SK-N-SH treated with all-trans-retinoic acid at 6 μM for 48 hours (cell line): ENCODE data around the gene HOXC13.

ENCODE experiments used
- ARNTL ChIP-seq: fragments of 450-650 bp; formaldehyde crosslinking; IDR thresholded peaks from 2 replicates; pipeline ENCODE4 v1.5.0; 2020; ENCODE audit warnings: low read depth, mild to moderate bottlenecking, moderate library complexity, borderline replicate concordance
- CSDC2 ChIP-seq: fragments of 250-450 bp; sonication (Bioruptor Pico); IDR thresholded peaks from 2 replicates; pipeline ENCODE4 v1.5.0; 2020; ENCODE audit warnings: mild to moderate bottlenecking, moderate library complexity
- ISL1 ChIP-seq: fragments of 250-450 bp; sonication (Bioruptor Pico); IDR thresholded peaks from 2 replicates; pipeline ENCODE4 v2.1.2; 2022; ENCODE audit warnings: mild to moderate bottlenecking, moderate library complexity
- PATZ1 ChIP-seq: fragments of 250-450 bp; sonication (Bioruptor Pico); IDR thresholded peaks from 2 replicates; pipeline ENCODE4 v1.8.0; 2020; ENCODE audit warnings: mild to moderate bottlenecking, moderate library complexity, borderline replicate concordance
- RARB ChIP-seq: fragments of 250-450 bp; sonication (Bioruptor Pico); IDR thresholded peaks from 2 replicates; pipeline ENCODE4 v1.8.0; 2021; ENCODE audit warnings: mild to moderate bottlenecking, moderate library complexity
- TCF4 ChIP-seq: fragments of 250-450 bp; sonication (Bioruptor Pico); IDR thresholded peaks from 2 replicates; pipeline ENCODE4 v1.8.0; 2021; ENCODE audit warnings: mild to moderate bottlenecking, moderate library complexity, borderline replicate concordance
- ZC3H10 ChIP-seq: fragments of 250-450 bp; sonication (Bioruptor Pico); IDR thresholded peaks from 2 replicates; pipeline ENCODE4 v1.5.1; 2021; ENCODE audit warnings: mild to moderate bottlenecking, moderate library complexity
- ZFP3 ChIP-seq: fragments of 250-450 bp; sonication (Bioruptor Pico); IDR thresholded peaks from 2 replicates; pipeline ENCODE4 v1.5.0; 2020; ENCODE audit warnings: mild to moderate bottlenecking, moderate library complexity
- ZNF8 ChIP-seq: fragments of 450-650 bp; formaldehyde crosslinking; IDR thresholded peaks from 2 replicates; pipeline ENCODE4 v1.5.0; 2020; ENCODE audit warnings: mild to moderate bottlenecking, moderate library complexity
- TF ChIP-seq, protein P1 (sequence below): fragments of 250-450 bp; sonication (Bioruptor Pico); IDR thresholded peaks from 2 replicates; pipeline ENCODE4 v1.5.0; 2020; ENCODE audit warnings: mild to moderate bottlenecking, moderate library complexity

- TF ChIP-seq ZFP3 (CRISPR knock-in tag) (no peak), PATZ1 (CRISPR knock-in tag) (no peak), RARB (no peak), ISL1 (CRISPR knock-in tag) (no peak), CSDC2 (CRISPR knock-in tag) (no peak), ZNF8 (CRISPR knock-in tag) (no peak), ARNTL (no peak), ZC3H10 (CRISPR knock-in tag) (no peak), TCF4 (no peak)
- TF ChIP-seq, protein P1, sequence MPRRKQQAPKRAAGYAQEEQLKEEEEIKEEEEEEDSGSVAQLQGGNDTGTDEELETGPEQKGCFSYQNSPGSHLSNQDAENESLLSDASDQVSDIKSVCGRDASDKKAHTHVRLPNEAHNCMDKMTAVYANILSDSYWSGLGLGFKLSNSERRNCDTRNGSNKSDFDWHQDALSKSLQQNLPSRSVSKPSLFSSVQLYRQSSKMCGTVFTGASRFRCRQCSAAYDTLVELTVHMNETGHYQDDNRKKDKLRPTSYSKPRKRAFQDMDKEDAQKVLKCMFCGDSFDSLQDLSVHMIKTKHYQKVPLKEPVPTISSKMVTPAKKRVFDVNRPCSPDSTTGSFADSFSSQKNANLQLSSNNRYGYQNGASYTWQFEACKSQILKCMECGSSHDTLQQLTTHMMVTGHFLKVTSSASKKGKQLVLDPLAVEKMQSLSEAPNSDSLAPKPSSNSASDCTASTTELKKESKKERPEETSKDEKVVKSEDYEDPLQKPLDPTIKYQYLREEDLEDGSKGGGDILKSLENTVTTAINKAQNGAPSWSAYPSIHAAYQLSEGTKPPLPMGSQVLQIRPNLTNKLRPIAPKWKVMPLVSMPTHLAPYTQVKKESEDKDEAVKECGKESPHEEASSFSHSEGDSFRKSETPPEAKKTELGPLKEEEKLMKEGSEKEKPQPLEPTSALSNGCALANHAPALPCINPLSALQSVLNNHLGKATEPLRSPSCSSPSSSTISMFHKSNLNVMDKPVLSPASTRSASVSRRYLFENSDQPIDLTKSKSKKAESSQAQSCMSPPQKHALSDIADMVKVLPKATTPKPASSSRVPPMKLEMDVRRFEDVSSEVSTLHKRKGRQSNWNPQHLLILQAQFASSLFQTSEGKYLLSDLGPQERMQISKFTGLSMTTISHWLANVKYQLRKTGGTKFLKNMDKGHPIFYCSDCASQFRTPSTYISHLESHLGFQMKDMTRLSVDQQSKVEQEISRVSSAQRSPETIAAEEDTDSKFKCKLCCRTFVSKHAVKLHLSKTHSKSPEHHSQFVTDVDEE (CRISPR knock-in tag) = no peak
Measured at GRCh38 chr12:53929527-53929926, 9.1 kb upstream of the HOXC13 start.
